Fibroblast of villous mesenchyme (primary cell): ENCODE data around the gene FMR1. TPM values are rescaled to one million over a fixed set of nuclear protein-coding genes. Genes with fewer than 3 reads are reported as not detected.
A peak's percentile ranks its signal among the peaks of the same experiment; 100 is the strongest.

Experiments
- DNase-seq: peaks from one replicate; pipeline ENCODE4 v3.0.0-alpha.2; 2010; ENCODE audit warnings: low read depth
- H3K4me3 ChIP-seq: 2 replicates; pipeline ENCODE4 v1.5.1; 2011; ENCODE audit warnings: low read depth, mild to moderate bottlenecking, low read length
- total RNA-seq: library from RNA; depleted of rRNA; stranded (reverse); fragments of >200 nt; gene quantifications from 2 replicates; pipeline ENCODE4 v1.2.3, GENCODE V29; 2012
- TF ChIP-seq, protein P1 (sequence below): IDR thresholded peaks from 2 replicates; pipeline ENCODE4 v1.5.1; 2012; ENCODE audit warnings: low read depth, mild to moderate bottlenecking, low read length; ENCODE audit not compliant: insufficient read depth

The FMR1 gene
- total RNA-seq, 1 donor: 27.6 TPM

GRCh38 chrX:147900349-147900748, 11.4 kb upstream of the FMR1 start:
- H3K4me3 ChIP-seq: no peak overlapping the region
- TF ChIP-seq, protein P1, sequence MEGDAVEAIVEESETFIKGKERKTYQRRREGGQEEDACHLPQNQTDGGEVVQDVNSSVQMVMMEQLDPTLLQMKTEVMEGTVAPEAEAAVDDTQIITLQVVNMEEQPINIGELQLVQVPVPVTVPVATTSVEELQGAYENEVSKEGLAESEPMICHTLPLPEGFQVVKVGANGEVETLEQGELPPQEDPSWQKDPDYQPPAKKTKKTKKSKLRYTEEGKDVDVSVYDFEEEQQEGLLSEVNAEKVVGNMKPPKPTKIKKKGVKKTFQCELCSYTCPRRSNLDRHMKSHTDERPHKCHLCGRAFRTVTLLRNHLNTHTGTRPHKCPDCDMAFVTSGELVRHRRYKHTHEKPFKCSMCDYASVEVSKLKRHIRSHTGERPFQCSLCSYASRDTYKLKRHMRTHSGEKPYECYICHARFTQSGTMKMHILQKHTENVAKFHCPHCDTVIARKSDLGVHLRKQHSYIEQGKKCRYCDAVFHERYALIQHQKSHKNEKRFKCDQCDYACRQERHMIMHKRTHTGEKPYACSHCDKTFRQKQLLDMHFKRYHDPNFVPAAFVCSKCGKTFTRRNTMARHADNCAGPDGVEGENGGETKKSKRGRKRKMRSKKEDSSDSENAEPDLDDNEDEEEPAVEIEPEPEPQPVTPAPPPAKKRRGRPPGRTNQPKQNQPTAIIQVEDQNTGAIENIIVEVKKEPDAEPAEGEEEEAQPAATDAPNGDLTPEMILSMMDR: no peak
- DNase-seq: no peak

GRCh38 chrX:147901461-147902126, 10.1 kb upstream of the FMR1 start:
- DNase-seq: no peak
- TF ChIP-seq, protein P1: no peak

GRCh38 chrX:147902270-147902669, 9.4 kb upstream of the FMR1 start:
- H3K4me3 ChIP-seq: no peak overlapping the region
- TF ChIP-seq, protein P1: no peak
- DNase-seq: no peak

More at GRCh38 chrX:147901461-147902126, 10.1 kb upstream of the FMR1 start:
- no peak overlapping the region for H3K4me3 ChIP-seq

DNA sequence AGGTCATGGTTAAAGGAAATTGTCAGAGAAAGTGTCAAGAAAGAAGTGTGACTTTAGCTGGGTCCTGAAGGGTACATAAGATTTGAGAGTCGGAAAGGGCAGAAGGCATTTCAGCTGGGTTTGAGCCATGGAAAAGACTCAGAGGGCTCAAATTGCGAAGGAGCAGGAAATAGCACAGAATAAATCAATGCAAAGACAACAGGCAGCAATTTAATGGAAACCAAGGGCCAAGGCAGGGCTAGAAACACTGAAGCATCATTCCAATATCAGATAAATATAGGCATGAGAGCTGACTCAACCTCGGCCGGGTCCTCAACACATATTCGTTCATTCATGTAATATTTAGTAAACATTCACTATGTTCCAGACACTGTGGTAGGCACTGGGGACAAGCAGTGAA, 3.6 kb upstream of the FMR1 start:
- DNase-seq: no peak
- no peak overlapping the region for H3K4me3 ChIP-seq
- TF ChIP-seq, protein P1: no peak

DNA sequence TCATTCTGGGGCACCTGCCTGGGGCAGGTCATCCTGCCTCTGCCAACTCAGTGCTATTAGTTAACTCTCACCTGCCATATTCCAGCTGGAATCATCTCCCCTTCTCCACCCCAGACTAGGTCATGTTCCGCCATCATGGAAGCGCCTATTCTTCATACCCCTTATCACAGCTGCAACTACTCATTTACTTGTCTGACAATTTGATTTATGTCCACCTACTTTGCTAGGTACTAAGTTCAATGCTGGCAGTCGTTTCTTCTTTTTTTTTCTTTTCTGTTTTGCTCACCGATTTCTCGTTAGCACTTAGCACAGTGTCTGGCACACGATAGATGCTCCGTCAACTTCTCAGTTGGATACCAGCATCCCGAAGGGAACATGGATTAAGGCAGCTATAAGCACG, 1.1 kb upstream of the FMR1 start:
- TF ChIP-seq, protein P1: no peak
- DNase-seq: no peak
- H3K4me3 ChIP-seq: no peak overlapping the region

DNA sequence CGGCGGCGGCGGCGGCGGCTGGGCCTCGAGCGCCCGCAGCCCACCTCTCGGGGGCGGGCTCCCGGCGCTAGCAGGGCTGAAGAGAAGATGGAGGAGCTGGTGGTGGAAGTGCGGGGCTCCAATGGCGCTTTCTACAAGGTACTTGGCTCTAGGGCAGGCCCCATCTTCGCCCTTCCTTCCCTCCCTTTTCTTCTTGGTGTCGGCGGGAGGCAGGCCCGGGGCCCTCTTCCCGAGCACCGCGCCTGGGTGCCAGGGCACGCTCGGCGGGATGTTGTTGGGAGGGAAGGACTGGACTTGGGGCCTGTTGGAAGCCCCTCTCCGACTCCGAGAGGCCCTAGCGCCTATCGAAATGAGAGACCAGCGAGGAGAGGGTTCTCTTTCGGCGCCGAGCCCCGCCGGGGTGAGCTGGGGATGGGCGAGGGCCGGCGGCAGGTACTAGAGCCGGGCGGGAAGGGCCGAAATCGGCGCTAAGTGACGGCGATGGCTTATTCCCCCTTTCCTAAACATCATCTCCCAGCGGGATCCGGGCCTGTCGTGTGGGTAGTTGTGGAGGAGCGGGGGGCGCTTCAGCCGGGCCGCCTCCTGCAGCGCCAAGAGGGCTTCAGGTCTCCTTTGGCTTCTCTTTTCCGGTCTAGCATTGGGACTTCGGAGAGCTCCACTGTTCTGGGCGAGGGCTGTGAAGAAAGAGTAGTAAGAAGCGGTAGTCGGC, 528 bp downstream of the FMR1 start:
- peak; percentile 54 for DNase-seq
- peak overlapping the region; percentile 77 for H3K4me3 ChIP-seq
- TF ChIP-seq, protein P1: no peak

- H3K4me3 ChIP-seq: peak overlapping the region; percentile 77
- TF ChIP-seq, protein P1: no peak
- DNase-seq: no peak
Measured at GRCh38 chrX:147913570-147913969, 1.9 kb downstream of the FMR1 start.
